HG03521 (cell line): Measurements from ENCODE around the gene HPSE2.
"Not testable (repeated sequence)": the region's sequence is repeated elsewhere in the genome, so short reads cannot be mapped to it uniquely, and the experiment has no call there.

Experiments
- ATAC-seq: cut with Tn5 transposase; IDR thresholded peaks from one replicate; pipeline ENCODE4 v1.9.1; 2021; ENCODE audit warnings: mild to moderate bottlenecking, moderate library complexity; ENCODE audit not compliant: unreplicated experiment

The HPSE2 gene

GRCh38 chr10:98577168-98577567 is 658.5 kb downstream of the HPSE2 start:
- no peak for ATAC-seq

GRCh38 chr10:98576096-98576495 is 659.6 kb downstream of the HPSE2 start:
- ATAC-seq = no peak

- ATAC-seq = no peak
Measured at GRCh38 chr10:98572594-98572993, 663.1 kb downstream of the HPSE2 start.

- ATAC-seq = no peak
Measured at GRCh38 chr10:98570834-98571233, 664.8 kb downstream of the HPSE2 start.

- ATAC-seq = no peak
Measured at GRCh38 chr10:98569853-98570252, 665.8 kb downstream of the HPSE2 start.

GRCh38 chr10:98568551-98568950 is 667.1 kb downstream of the HPSE2 start:
- no peak for ATAC-seq

- no peak for ATAC-seq
Measured at GRCh38 chr10:98567391-98568133, 668.1 kb downstream of the HPSE2 start.

GRCh38 chr10:98563811-98564210 is 671.8 kb downstream of the HPSE2 start:
- no peak for ATAC-seq

- no peak for ATAC-seq
Measured at GRCh38 chr10:98560565-98560964, 675.1 kb downstream of the HPSE2 start.

GRCh38 chr10:98556061-98556460 is 679.6 kb downstream of the HPSE2 start:
- no peak for ATAC-seq

GRCh38 chr10:98555021-98555619 is 680.5 kb downstream of the HPSE2 start:
- no peak for ATAC-seq

GRCh38 chr10:98541561-98541960 is 694.1 kb downstream of the HPSE2 start:
- ATAC-seq = not testable (repeated sequence)

- ATAC-seq = no peak
Measured at GRCh38 chr10:98539578-98539977, 696.1 kb downstream of the HPSE2 start.

GRCh38 chr10:98538472-98538871 is 697.2 kb downstream of the HPSE2 start:
- ATAC-seq = no peak

GRCh38 chr10:98536551-98536950 is 699.1 kb downstream of the HPSE2 start:
- no peak for ATAC-seq

GRCh38 chr10:98533746-98534445 is 701.8 kb downstream of the HPSE2 start:
- ATAC-seq = no peak

GRCh38 chr10:98533241-98533640 is 702.4 kb downstream of the HPSE2 start:
- ATAC-seq = no peak

- ATAC-seq = no peak
Measured at GRCh38 chr10:98528805-98529183, 706.9 kb downstream of the HPSE2 start.

GRCh38 chr10:98528166-98528804 is 707.4 kb downstream of the HPSE2 start:
- ATAC-seq = no peak

- ATAC-seq = no peak
Measured at GRCh38 chr10:98525969-98526368, 709.7 kb downstream of the HPSE2 start.

- no peak for ATAC-seq
Measured at GRCh38 chr10:98524124-98524523, 711.5 kb downstream of the HPSE2 start.

GRCh38 chr10:98519841-98520240 is 715.8 kb downstream of the HPSE2 start:
- no peak for ATAC-seq
